ENCODE data around the gene PHKA1. TPM values are rescaled to one million over a fixed set of nuclear protein-coding genes. Genes with fewer than 3 reads are reported as not detected.
"Not testable (repeated sequence)": the region's sequence is repeated elsewhere in the genome, so short reads cannot be mapped to it uniquely, and the experiment has no call there.

PHKA1 gene
- total RNA-seq, 4 donors from 2014 or later, result 1.8 to 4.6 (median 2.4) TPM

GRCh38 chrX:72620550-72621145, 93.5 kb downstream of the PHKA1 start:
- intact Hi-C loops (cut with DNase I; ENCODE audit: low total_unique reads), result no loop called here
- 67% methylated on average over 9 of the region's 9 CpGs; no CpG with 5 or more reads in 1 of the 2 donors for WGBS, 2 donors (ENCODE audit: low coverage in 1 of 2)
- no peak overlapping the region for H3K27ac ChIP-seq
- no peak overlapping the region for H3K4me3 ChIP-seq
- in situ Hi-C loops (cut with MboI; ENCODE audit: low pct_ligation_motif_present in 1 of 4, low pct_unique_long_range_greater_than_20kb in 1 of 4, low sequenced_read_pairs in 3 of 4), result no loop called here
- no peaks in the 10 kb centered on the region for H3K4me1 ChIP-seq
- TF ChIP-seq EP300 (IDR thresholded peaks at IDR 0.05; ENCODE audit: low read depth) (no peak), POLR2A (IDR thresholded peaks at IDR 0.05) (no peak), POLR2AphosphoS5 (IDR thresholded peaks at IDR 0.05) (peak in 2 of 3 donors; percentile 40), CTCF (IDR thresholded peaks at IDR 0.05) (no peak)
- no peaks in the 10 kb centered on the region for H3K36me3 ChIP-seq
- H3K27me3 ChIP-seq, result no peaks in the 10 kb centered on the region
- DNase-seq, result peak; percentile 26
- H3K9me3 ChIP-seq, result no peaks in the 10 kb centered on the region

- no peaks in the 10 kb centered on the region for H3K9me3 ChIP-seq
- no peaks in the 10 kb centered on the region for H3K27me3 ChIP-seq
- H3K4me3 ChIP-seq, result no peak overlapping the region
- WGBS, 2 donors (ENCODE audit: low coverage in 1 of 2), result 42% methylated on average over 2 of the region's 2 CpGs; no CpG with 5 or more reads in 1 of the 2 donors
- DNase-seq, result no peak
- no peaks in the 10 kb centered on the region for H3K4me1 ChIP-seq
- intact Hi-C loops (cut with DNase I; ENCODE audit: low total_unique reads) (no loop called here), in situ Hi-C loops (cut with MboI; ENCODE audit: low pct_ligation_motif_present in 1 of 4, low pct_unique_long_range_greater_than_20kb in 1 of 4, low sequenced_read_pairs in 3 of 4) (no loop called here)
- TF ChIP-seq EP300 (IDR thresholded peaks at IDR 0.05; ENCODE audit: low read depth) (no peak), CTCF (IDR thresholded peaks at IDR 0.05) (peak in 3 of 5 experiments; percentile 7 to 29 (median 11))
- H3K27ac ChIP-seq, result no peak overlapping the region
- H3K36me3 ChIP-seq, result no peaks in the 10 kb centered on the region
These were observed 104.8 kb downstream of the PHKA1 start for GRCh38 chrX:72609313-72609712.

- no peak overlapping the region for H3K4me3 ChIP-seq
- WGBS, 2 donors (ENCODE audit: low coverage in 1 of 2), result 65% methylated on average over 3 of the region's 3 CpGs; no CpG with 5 or more reads in 1 of the 2 donors
- no peaks in the 10 kb centered on the region for H3K9me3 ChIP-seq
- in situ Hi-C loops (cut with MboI; ENCODE audit: low pct_ligation_motif_present in 1 of 4, low pct_unique_long_range_greater_than_20kb in 1 of 4, low sequenced_read_pairs in 3 of 4) (no loop called here), intact Hi-C loops (cut with DNase I; ENCODE audit: low total_unique reads) (no loop called here)
- no peaks in the 10 kb centered on the region for H3K27me3 ChIP-seq
- H3K36me3 ChIP-seq, result no peaks in the 10 kb centered on the region
- H3K4me1 ChIP-seq, result no peaks in the 10 kb centered on the region
- no peak overlapping the region for H3K27ac ChIP-seq
- DNase-seq, result no peak
- TF ChIP-seq CTCF (IDR thresholded peaks at IDR 0.05) (no peak), EP300 (IDR thresholded peaks at IDR 0.05; ENCODE audit: low read depth) (no peak), POLR2A (IDR thresholded peaks at IDR 0.05) (no peak), POLR2AphosphoS5 (IDR thresholded peaks at IDR 0.05) (no peak)
These were observed 109.4 kb downstream of the PHKA1 start for GRCh38 chrX:72604705-72605104.

- no peak for DNase-seq
- in situ Hi-C loops (cut with MboI; ENCODE audit: low pct_ligation_motif_present in 1 of 4, low pct_unique_long_range_greater_than_20kb in 1 of 4, low sequenced_read_pairs in 3 of 4), result no loop called here
These were observed 110.0 kb downstream of the PHKA1 start for GRCh38 chrX:72604112-72604511.

GRCh38 chrX:72591038-72591437, 123.1 kb downstream of the PHKA1 start:
- 68% methylated on average over 4 of the region's 4 CpGs; no CpG with 5 or more reads in 1 of the 2 donors for WGBS, 2 donors (ENCODE audit: low coverage in 1 of 2)
- DNase-seq; intact Hi-C loops (cut with DNase I; ENCODE audit: low total_unique reads); H3K4me1 ChIP-seq; H3K4me3 ChIP-seq; H3K27me3 ChIP-seq; H3K36me3 ChIP-seq; H3K27ac ChIP-seq; H3K9me3 ChIP-seq; in situ Hi-C loops (cut with MboI; ENCODE audit: low pct_ligation_motif_present in 1 of 4, low pct_unique_long_range_greater_than_20kb in 1 of 4, low sequenced_read_pairs in 3 of 4): not testable (repeated sequence)

More at GRCh38 chrX:72604112-72604511, 110.0 kb downstream of the PHKA1 start:
- Histone ChIP-seq H3K27me3 (no peaks in the 10 kb centered on the region), H3K27ac (no peak overlapping the region), H3K9me3 (no peaks in the 10 kb centered on the region), H3K4me3 (no peak overlapping the region), H3K36me3 (no peaks in the 10 kb centered on the region), H3K4me1 (no peaks in the 10 kb centered on the region)
- TF ChIP-seq CTCF (IDR thresholded peaks at IDR 0.05) (no peak), POLR2AphosphoS5 (IDR thresholded peaks at IDR 0.05) (no peak), POLR2A (IDR thresholded peaks at IDR 0.05) (no peak), EP300 (IDR thresholded peaks at IDR 0.05; ENCODE audit: low read depth) (no peak)
- 50 to 58% methylated on average over 1 to 2 of the region's 2 CpGs for WGBS, 2 donors (ENCODE audit: low coverage in 1 of 2)
- intact Hi-C loops (cut with DNase I; ENCODE audit: low total_unique reads), result no loop called here
